H9 (cell line): ENCODE results near the gene PIK3C3. TPM values are rescaled to one million over a fixed set of nuclear protein-coding genes. Genes with fewer than 3 reads are reported as not detected.

Experiments used
- DNase-seq: peaks from one replicate; pipeline ENCODE4 v3.0.0-alpha.2; 2017
- H2AFZ ChIP-seq: one replicate; pipeline ENCODE4 v1.6.1; 2013; ENCODE audit warnings: mild to moderate bottlenecking, low read length, control low read depth, moderate library complexity
- H2AK5ac ChIP-seq: 2 replicates; pipeline ENCODE4 v1.6.1; 2013; ENCODE audit warnings: low read length, control low read depth, mixed read lengths; ENCODE audit not compliant: insufficient read length
- H2BK120ac ChIP-seq: one replicate; pipeline ENCODE4 v1.6.1; 2013; ENCODE audit warnings: low read depth, mild to moderate bottlenecking, low read length, control low read depth, inconsistent platforms; ENCODE audit not compliant: poor library complexity, severe bottlenecking
- H2BK12ac ChIP-seq: 2 replicates; pipeline ENCODE4 v1.6.1; 2013; ENCODE audit warnings: low read length, control low read depth, mixed read lengths, low read depth; ENCODE audit not compliant: insufficient read length
- H2BK15ac ChIP-seq: 2 replicates; pipeline ENCODE4 v1.6.1; 2013; ENCODE audit warnings: low read depth, low read length, control low read depth
- H2BK20ac ChIP-seq: one replicate; pipeline ENCODE4 v1.6.1; 2013; ENCODE audit warnings: low read depth, mild to moderate bottlenecking, low read length, control low read depth, inconsistent platforms; ENCODE audit not compliant: poor library complexity, severe bottlenecking
- H2BK5ac ChIP-seq: 2 replicates; pipeline ENCODE4 v1.6.1; 2013; ENCODE audit warnings: low read length, control low read depth, mixed read lengths; ENCODE audit not compliant: insufficient read length
- H3K14ac ChIP-seq: 2 replicates; pipeline ENCODE4 v1.6.1; 2013; ENCODE audit warnings: low read length, control low read depth; ENCODE audit not compliant: insufficient read depth
- H3K18ac ChIP-seq: 2 replicates; pipeline ENCODE4 v1.6.1; 2013; ENCODE audit warnings: low read depth, mild to moderate bottlenecking, mixed read lengths, low read length, control low read depth; ENCODE audit not compliant: insufficient read length
- H3K23ac ChIP-seq: 2 replicates; pipeline ENCODE4 v1.6.1; 2013; ENCODE audit warnings: low read length, control low read depth, mixed read lengths, low read depth; ENCODE audit not compliant: insufficient read length
- H3K23me2 ChIP-seq: 2 replicates; pipeline ENCODE4 v1.6.1; 2013; ENCODE audit warnings: low read depth, mild to moderate bottlenecking, mixed read lengths, low read length, control low read depth; ENCODE audit not compliant: insufficient read length, poor library complexity, severe bottlenecking
- H3K27ac ChIP-seq: 2 replicates; pipeline ENCODE4 v1.5.1; 2013; ENCODE audit warnings: low read length, control low read depth, mixed read lengths, low read depth; ENCODE audit not compliant: insufficient read length
- H3K27me3 ChIP-seq: 2 replicates; pipeline ENCODE4 v1.6.1; 2013; ENCODE audit warnings: low read length, control low read depth, inconsistent platforms; ENCODE audit not compliant: insufficient read depth
- H3K4ac ChIP-seq: 2 replicates; pipeline ENCODE4 v1.6.1; 2013; ENCODE audit warnings: low read depth, mild to moderate bottlenecking, control low read depth, inconsistent platforms, low read length, moderate library complexity
- H3K4me1 ChIP-seq: 2 replicates; pipeline ENCODE4 v1.6.1; 2013; ENCODE audit warnings: low read length, control low read depth, inconsistent platforms; ENCODE audit not compliant: insufficient read depth
- H3K4me2 ChIP-seq: 2 replicates; pipeline ENCODE4 v1.6.1; 2013; ENCODE audit warnings: low read length, control low read depth, mixed read lengths; ENCODE audit not compliant: insufficient read length, insufficient read depth
- H3K56ac ChIP-seq: 2 replicates; pipeline ENCODE4 v1.6.1; 2013; ENCODE audit warnings: low read depth, mild to moderate bottlenecking, mixed read lengths, low read length, control low read depth; ENCODE audit not compliant: insufficient read length
- H3K79me1 ChIP-seq: 2 replicates; pipeline ENCODE4 v1.6.1; 2013; ENCODE audit warnings: low read depth, mild to moderate bottlenecking, moderate library complexity, low read length, control low read depth, inconsistent platforms; ENCODE audit not compliant: insufficient read depth, poor library complexity, severe bottlenecking
- H3K79me2 ChIP-seq: 2 replicates; pipeline ENCODE4 v1.6.1; 2013; ENCODE audit warnings: low read length, control low read depth, inconsistent platforms; ENCODE audit not compliant: insufficient read depth
- H3K9ac ChIP-seq: 2 replicates; pipeline ENCODE4 v1.6.1; 2013; ENCODE audit warnings: low read length, control low read depth, mixed read lengths; ENCODE audit not compliant: insufficient read length; ENCODE audit errors: extremely low read depth
- H3K9me3 ChIP-seq: one replicate; pipeline ENCODE4 v1.6.1; 2013; ENCODE audit warnings: low read depth, low read length, inconsistent platforms; ENCODE audit not compliant: control insufficient read depth
- H3T11ph ChIP-seq: one replicate; pipeline ENCODE4 v1.6.1; 2013; ENCODE audit warnings: mild to moderate bottlenecking, low read length, control low read depth, inconsistent platforms
- H4K20me1 ChIP-seq: one replicate; pipeline ENCODE4 v1.6.1; 2013; ENCODE audit not compliant: control insufficient read depth, insufficient read length, insufficient read depth
- H4K5ac ChIP-seq: 2 replicates; pipeline ENCODE4 v1.6.1; 2013; ENCODE audit warnings: low read depth, mild to moderate bottlenecking, mixed read lengths, low read length, control low read depth; ENCODE audit not compliant: insufficient read length
- H4K8ac ChIP-seq: replicated peaks from 2 replicates; pipeline ENCODE4 v1.6.1; 2013; ENCODE audit warnings: low read length, control low read depth, mixed read lengths, low read depth; ENCODE audit not compliant: insufficient read length
- H4K91ac ChIP-seq: 2 replicates; pipeline ENCODE4 v1.6.1; 2013; ENCODE audit warnings: low read depth, mild to moderate bottlenecking, moderate library complexity, mixed read lengths, low read length, control low read depth; ENCODE audit not compliant: insufficient read length
- H3K27ac Mint-ChIP-seq, 3 experiments: 2 replicates in 2 of 3; 3 replicates in 1 of 3; pipeline ENCODE4 v1.8.0; 2020 to 2021; ENCODE audit warnings: mixed read lengths in 3 of 3, mild to moderate bottlenecking in 1 of 3, moderate library complexity in 1 of 3
- H3K27me3 Mint-ChIP-seq: 2 replicates; pipeline ENCODE4 v1.8.0; 2021; ENCODE audit warnings: low read depth, mild to moderate bottlenecking, moderate library complexity, mixed read lengths
- H3K36me3 Mint-ChIP-seq, 3 experiments: 2 replicates in 2 of 3; 3 replicates in 1 of 3; pipeline ENCODE4 v1.8.0; 2020 to 2021; ENCODE audit warnings: low read depth in 3 of 3, mixed read lengths in 3 of 3; ENCODE audit not compliant: insufficient read depth in 1 of 3
- H3K4me1 Mint-ChIP-seq, 2 experiments: 2 replicates each; pipeline ENCODE4 v1.8.0; 2020; ENCODE audit warnings: mixed read lengths in 2 of 2
- H3K4me3 Mint-ChIP-seq, 2 experiments: 2 replicates in 1 of 2; 3 replicates in 1 of 2; pipeline ENCODE4 v1.8.0; 2020 to 2021; ENCODE audit warnings: mild to moderate bottlenecking in 2 of 2, mixed read lengths in 2 of 2, moderate library complexity in 1 of 2
- H3K9me3 Mint-ChIP-seq, 2 experiments: 2 replicates in 1 of 2; 3 replicates in 1 of 2; pipeline ENCODE4 v1.8.0; 2020; ENCODE audit warnings: mild to moderate bottlenecking in 2 of 2, mixed read lengths in 2 of 2, moderate library complexity in 1 of 2
- CTCF ChIP-seq: fragments of 200-600 bp; sonication (generic); conservative IDR thresholded peaks from 3 replicates; pipeline ENCODE4 v1.8.0; 2021; ENCODE audit warnings: antibody characterized with exemption, mild to moderate bottlenecking
- WGBS: extraction: QIAGEN DNeasy Blood & Tissue Kit; methylation state at CpG from one replicate; pipeline ENCODE4 v1.1.7; 2013; ENCODE audit warnings: missing lambda C conversion rate, low lambda C conversion rate, mixed read lengths; ENCODE audit not compliant: insufficient read length; ENCODE audit errors: extremely low coverage; 5-methylcytosine and 5-hydroxymethylcytosine counted together
- total RNA-seq: library from RNA; stranded (reverse); gene quantifications from 2 replicates; pipeline ENCODE4 v1.2.1, GENCODE V29; 2021

PIK3C3 gene
- total RNA-seq, 1 experiment from 2014 or later, result 48.8 TPM

- Histone ChIP-seq H3K27me3 (no peaks in the 10 kb centered on the region), H3K14ac (no peak overlapping the region), H3K18ac (no peak overlapping the region), H2BK120ac (no peak overlapping the region), H3K27ac (no peak overlapping the region), H4K91ac (no peak overlapping the region), H2AFZ (no peak overlapping the region), H3K79me2 (no peaks in the 10 kb centered on the region), H3T11ph (no peak overlapping the region), H3K23me2 (no peaks in the 10 kb centered on the region), H2BK5ac (no peak overlapping the region), H2AK5ac (no peak overlapping the region), H3K9ac (no peak overlapping the region), H3K56ac (no peak overlapping the region), H2BK20ac (no peak overlapping the region), H3K79me1 (no peaks in the 10 kb centered on the region), H4K8ac (no peak overlapping the region), H3K4me1 (no peaks in the 10 kb centered on the region), H2BK12ac (no peak overlapping the region), H2BK15ac (no peak overlapping the region), H4K5ac (no peak overlapping the region), H3K4me2 (no peak overlapping the region), H4K20me1 (no peaks in the 10 kb centered on the region), H3K23ac (no peak overlapping the region), H3K9me3 (no peaks in the 10 kb centered on the region), H3K4ac (no peak overlapping the region)
- H3K4me3 Mint-ChIP-seq, result no peak overlapping the region
- no peak overlapping the region for H3K27ac Mint-ChIP-seq
- no CpG with 5 or more reads among the region's 6 CpGs for WGBS
- H3K27me3 Mint-ChIP-seq, result no peaks in the 10 kb centered on the region
- H3K36me3 Mint-ChIP-seq, result peaks cover 0 to 3% (median 0%) of the 10 kb centered on the region in 3 experiments; a peak in 1 of 7 replicates
- DNase-seq, result no peak
- TF ChIP-seq CTCF, result no peak
- no peaks in the 10 kb centered on the region for H3K4me1 Mint-ChIP-seq
- no peaks in the 10 kb centered on the region for H3K9me3 Mint-ChIP-seq
Measured at GRCh38 chr18:41977233-41977632, 22.2 kb downstream of the PIK3C3 start.
